Erythroblast (primary cell): ENCODE measurements around the gene AKT1S1.

ENCODE experiments used
- DNase-seq, 2 experiments: peaks; one replicate each; lab custom pipeline; 2025; lab: John Stamatoyannopoulos, UW
- GATA1 ChIP-seq: IDR thresholded peaks from 2 replicates; pipeline ENCODE4 v1.6.1; 2011; ENCODE audit warnings: low read depth, mild to moderate bottlenecking, control low read depth, low read length, moderate library complexity
- POLR2A ChIP-seq: IDR thresholded peaks from 2 replicates; pipeline ENCODE4 v1.6.1; 2011; ENCODE audit warnings: mild to moderate bottlenecking, low read length

The AKT1S1 gene

DNA sequence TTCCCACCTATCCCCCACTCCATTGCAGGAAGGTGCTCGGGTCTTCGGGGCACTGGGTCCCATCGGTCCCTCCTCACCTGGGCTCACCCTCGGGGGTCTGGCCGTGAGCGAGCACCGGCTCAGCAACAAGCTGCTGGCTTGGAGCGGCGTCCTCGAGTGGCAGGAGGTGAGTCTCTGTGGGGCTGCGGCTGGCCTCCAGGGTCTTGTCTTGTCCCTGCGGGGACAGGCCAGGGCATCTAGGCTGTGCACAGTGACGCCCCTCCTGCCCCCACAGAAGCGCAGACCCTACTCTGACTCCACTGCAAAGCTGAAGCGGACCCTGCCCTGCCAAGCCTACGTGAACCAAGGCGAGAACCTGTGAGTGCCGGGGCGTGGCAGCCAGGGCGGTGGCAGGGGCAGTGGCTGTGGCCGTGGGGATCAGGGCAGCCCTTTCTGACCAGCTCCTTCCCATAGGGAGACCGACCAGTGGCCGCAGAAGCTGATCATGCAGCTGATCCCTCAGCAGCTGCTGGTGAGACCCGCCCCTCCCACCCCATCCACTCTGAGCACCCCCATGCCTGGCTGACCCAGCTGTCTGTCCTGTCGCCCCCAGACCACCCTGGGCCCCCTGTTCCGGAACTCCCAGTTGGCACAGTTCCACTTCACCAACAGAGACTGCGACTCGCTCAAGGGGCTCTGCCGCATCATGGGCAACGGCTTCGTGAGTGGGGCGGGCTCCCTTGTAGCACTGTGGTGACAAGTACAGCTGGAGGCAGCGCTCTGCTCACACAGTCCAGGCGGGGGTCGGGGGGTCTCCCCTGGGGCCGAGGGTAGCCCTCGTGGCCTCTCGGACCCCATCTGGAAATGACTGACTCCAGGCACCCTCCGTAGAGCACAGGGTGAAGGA lies 22.5 kb downstream of the AKT1S1 start:
- TF ChIP-seq POLR2A (no peak), GATA1 (no peak)
- no peak for DNase-seq

GRCh38 chr19:49853852-49854377 lies 23.2 kb downstream of the AKT1S1 start:
- DNase-seq = no peak
- no peak for TF ChIP-seq POLR2A
- no peak for TF ChIP-seq GATA1

DNA sequence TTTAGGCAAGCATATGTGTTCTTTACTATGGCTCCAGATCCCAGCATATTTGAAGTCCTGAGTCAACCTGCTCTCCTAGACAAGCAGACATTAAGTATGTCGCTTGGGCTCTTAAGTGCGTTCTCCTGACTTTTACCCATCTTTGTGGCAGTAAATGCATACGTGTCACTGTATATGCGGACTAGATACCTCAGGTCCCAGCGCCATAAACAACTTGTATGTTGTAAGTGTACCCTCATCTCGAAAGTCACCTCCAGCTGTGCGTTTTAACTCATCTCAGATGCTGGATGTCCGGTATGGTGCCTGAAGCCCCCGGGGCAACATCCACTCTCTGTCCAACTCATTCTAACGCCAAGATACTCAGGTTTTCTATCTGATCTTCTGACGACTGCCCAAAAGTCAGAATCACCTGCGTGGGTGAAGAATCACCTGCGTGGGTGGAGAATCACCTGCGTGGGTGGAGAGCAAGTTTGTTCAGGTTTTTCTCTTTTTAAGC lies 24.5 kb downstream of the AKT1S1 start:
- TF ChIP-seq POLR2A (no peak), GATA1 (no peak)
- no peak for DNase-seq

GRCh38 chr19:49851456-49852259 lies 25.5 kb downstream of the AKT1S1 start:
- no peak for TF ChIP-seq GATA1
- TF ChIP-seq POLR2A = no peak
- DNase-seq = peak; percentile 57 to 69

DNA sequence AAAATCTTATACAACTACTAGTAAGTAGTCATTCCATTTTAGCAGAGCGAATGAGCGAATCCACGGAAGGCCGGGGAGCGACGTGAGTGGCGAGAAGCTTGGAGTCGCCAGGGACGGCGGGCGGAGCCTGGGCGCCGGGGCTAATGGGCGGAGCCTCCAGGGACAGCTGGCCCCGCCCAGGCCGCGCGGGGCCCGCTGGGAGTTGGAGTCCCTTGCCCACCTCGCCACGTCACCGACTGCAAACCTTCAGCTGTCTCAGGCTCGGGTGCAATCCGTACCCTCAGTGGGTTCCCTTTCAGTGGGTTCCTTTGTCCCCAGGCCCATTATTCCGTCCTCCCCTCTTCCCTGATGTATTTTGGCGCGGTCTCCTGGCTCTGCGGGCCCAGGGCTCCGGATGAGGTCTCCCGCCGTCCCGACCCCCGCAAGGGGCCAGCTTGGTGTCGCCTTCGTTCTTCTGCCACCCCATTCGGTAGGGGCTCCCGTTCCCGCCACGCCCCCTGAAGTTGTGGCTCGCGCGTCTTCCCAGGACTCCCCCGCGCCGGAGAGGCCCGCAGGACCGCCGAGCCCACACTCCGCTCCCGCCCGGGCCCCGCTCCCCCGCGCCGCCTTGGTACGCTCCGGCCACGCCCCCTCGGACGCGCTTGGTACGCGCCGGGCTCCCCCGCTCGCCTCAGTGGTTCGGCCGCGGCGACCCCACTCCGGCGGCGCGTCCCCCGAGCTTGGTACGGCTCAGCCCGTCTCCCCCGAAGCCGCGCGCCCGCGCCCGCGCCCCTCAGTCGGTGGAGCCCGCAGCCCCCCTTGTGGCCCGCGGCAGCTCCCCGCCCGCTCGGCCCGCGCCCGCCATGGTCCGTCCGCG lies 26.4 kb downstream of the AKT1S1 start, which contains the start of gene PTOV1:
PTOV1 (plus strand) TSS at position 673 of the 856 bp plus-strand sequence.
- no peak for TF ChIP-seq GATA1
- peak; percentile 88 for TF ChIP-seq POLR2A
- peak; percentile 94 to 96 for DNase-seq

DNA sequence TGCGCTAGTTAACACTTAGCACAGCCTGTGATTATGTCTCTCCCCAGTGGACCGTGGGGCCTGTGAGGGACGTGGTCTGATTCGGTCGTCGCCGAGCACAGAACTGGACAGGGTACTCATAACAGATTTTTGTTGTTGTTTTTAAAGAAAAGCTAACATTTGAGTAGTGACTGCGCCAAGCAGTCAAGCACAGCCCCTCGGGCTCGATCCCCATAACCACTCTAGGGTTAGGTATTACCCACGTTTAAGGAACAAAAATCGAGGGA lies 27.0 kb downstream of the AKT1S1 start:
- TF ChIP-seq POLR2A (no peak), GATA1 (no peak)
- DNase-seq = no peak

DNA sequence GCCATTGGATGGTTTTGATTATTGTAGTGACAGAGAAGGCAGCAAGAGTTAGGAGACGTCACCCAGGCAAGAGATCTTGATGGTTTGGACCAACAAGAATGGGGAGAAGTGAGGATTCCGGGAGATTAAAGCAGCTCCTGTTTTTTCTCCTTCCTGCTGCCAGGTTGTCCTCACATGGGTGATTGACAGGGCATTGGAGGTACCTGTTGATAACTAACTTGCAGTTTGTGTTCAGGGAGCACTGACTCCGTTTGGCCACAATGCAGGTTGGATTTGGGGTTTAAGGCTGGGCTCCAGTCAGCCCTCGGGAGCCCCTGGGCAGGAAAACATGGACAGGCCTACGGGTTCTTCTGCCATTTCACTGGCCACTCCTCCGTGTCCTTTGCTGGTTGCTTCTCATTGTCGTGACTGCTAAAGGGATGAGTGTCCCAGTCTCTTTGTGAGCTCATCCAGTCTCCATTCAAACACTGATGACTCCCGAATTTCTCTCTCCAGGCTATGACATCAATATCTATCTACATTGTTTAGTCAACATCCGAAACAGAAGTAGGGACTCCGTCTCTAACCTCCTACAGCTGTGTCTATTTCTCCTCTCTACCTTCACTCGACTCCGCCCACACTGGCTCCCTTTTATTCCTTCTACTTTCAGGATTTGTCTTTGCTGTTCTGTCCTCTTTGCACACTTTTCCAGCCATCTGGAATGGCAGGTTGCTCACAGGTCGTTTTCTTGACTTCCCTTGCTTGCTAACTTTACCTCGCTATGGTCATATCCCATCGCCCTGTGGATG lies 27.5 kb downstream of the AKT1S1 start:
- TF ChIP-seq GATA1 (no peak), POLR2A (no peak)
- DNase-seq = no peak

DNA sequence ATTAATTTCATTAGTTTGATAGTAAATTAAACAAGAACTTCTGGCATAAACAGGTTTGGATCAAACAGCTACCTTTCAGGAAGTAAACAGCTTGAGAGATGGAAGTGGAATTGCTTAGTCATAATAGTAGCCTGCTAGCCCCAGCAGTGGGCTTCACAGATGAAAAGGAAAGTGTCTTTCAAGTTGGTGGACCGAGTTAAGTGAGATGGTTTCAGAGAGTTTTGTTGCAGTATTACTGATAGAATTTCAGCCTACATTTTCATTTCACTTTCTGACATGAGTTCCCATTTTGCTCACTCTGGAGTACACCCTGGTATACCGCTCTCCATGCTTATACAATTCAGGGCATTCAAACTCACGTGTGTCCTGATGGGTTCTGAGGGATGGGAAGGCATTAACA lies 28.2 kb downstream of the AKT1S1 start:
- DNase-seq = no peak

DNA sequence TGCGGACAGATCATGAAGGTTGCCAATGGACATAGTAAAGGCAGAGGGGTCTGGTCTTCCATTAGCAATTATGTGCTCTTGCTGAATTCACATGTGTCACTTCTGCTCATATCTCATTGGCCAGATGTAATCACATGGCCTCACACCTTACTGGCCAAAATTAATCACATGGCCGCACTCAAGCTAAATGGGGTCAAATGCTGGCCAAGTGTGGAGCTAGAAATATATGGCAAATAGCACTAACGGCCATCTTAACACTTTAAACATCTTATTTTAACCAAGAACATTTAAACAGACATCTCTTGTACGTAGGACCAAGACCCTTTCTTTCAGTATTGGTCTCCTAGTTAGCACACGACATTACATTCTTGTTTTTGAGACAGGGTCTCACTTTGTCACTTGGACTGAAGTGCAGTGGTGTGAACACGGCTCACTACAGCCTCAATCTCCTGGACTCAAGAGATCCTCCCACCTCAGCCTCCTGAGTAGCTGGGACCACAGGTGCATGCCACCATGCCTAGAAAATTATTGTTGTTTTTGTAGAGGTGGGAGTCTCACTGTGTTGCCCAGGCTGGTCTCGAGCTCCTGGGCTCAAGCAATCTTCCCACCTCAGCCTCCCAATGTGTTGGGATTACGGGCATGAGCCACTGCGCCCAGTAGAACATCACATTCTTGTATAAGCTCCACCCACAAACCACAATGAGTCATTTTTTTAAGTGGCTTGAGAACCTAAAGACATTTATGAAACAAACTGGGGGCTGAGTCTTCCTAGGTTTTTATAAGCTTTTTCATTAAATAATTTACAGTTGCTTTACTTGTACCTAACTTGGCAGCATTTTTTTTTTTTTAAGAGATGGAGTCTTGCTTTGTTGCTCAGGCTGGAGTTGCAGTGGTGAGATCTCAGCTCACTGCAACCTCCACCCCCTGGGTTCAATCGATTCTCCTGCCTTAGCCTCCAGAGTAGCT lies 29.1 kb downstream of the AKT1S1 start:
- no peak for DNase-seq
- TF ChIP-seq POLR2A (no peak), GATA1 (no peak)

More for the DNA sequence above, 28.2 kb downstream of the AKT1S1 start:
- TF ChIP-seq POLR2A (no peak), GATA1 (no peak)

DNA sequence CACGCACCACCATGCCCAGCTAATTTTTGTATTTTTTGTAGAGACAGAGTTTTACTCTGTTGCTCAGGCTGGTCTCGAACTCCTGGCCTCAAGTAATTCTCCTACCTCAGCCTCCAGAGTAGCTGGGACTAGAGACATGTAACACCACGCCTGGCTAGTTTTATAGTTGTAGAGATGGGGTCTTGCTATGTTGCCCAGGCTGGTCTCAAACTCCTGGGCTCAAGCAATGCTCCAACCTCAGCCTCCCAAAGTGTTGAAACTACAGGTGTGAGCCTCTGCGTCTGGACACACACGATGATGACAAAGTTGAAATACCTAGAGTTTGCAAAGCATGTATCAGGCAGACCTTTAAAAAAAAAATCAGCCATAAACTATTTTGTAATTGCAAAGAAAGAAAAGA lies 30.7 kb downstream of the AKT1S1 start:
- TF ChIP-seq POLR2A = no peak
- TF ChIP-seq GATA1 = no peak
- DNase-seq = no peak

GRCh38 chr19:49845414-49845813 lies 31.7 kb downstream of the AKT1S1 start:
- TF ChIP-seq POLR2A (no peak), GATA1 (no peak)
- no peak for DNase-seq
